Smooth muscle cell (in vitro differentiated cells): ENCODE data around the gene ACOXL. TPM values are rescaled to one million over a fixed set of nuclear protein-coding genes. Genes with fewer than 3 reads are reported as not detected.

Experiments
- DNase-seq: peaks from one replicate; lab custom pipeline; 2025; ENCODE audit not compliant: unreplicated experiment; lab: John Stamatoyannopoulos, UW
- H2AFZ ChIP-seq: fragments of 200-600 bp; sonication (generic); 2 replicates; pipeline ENCODE4 v1.6.0; 2016; ENCODE audit warnings: antibody characterized with exemption, low read depth, mild to moderate bottlenecking
- H3F3A ChIP-seq: fragments of 200-600 bp; sonication (generic); 2 replicates; pipeline ENCODE4 v1.6.0; 2017; ENCODE audit warnings: antibody characterized with exemption, low read depth
- H3K27ac ChIP-seq: fragments of 200-600 bp; sonication (generic); 2 replicates; pipeline ENCODE4 v1.5.1; 2016; ENCODE audit warnings: low read depth, mild to moderate bottlenecking
- H3K27me3 ChIP-seq: fragments of 200-600 bp; sonication (generic); 2 replicates; pipeline ENCODE4 v1.6.1; 2016; ENCODE audit warnings: low read depth, mild to moderate bottlenecking
- H3K36me3 ChIP-seq: fragments of 200-600 bp; sonication (generic); 2 replicates; pipeline ENCODE4 v1.5.1; 2016; ENCODE audit warnings: low read depth
- H3K4me1 ChIP-seq: fragments of 200-600 bp; sonication (generic); 2 replicates; pipeline ENCODE4 v1.5.1; 2016; ENCODE audit warnings: low read depth
- H3K4me2 ChIP-seq: fragments of 200-600 bp; sonication (generic); 2 replicates; pipeline ENCODE4 v1.6.0; 2016; ENCODE audit warnings: mild to moderate bottlenecking
- H3K4me3 ChIP-seq: fragments of 200-600 bp; sonication (generic); 2 replicates; pipeline ENCODE4 v1.5.1; 2016; ENCODE audit warnings: mild to moderate bottlenecking
- H3K79me2 ChIP-seq: fragments of 200-600 bp; sonication (generic); 2 replicates; pipeline ENCODE4 v1.6.0; 2016; ENCODE audit warnings: low read depth, mild to moderate bottlenecking
- H3K9ac ChIP-seq: fragments of 200-600 bp; sonication (generic); 2 replicates; pipeline ENCODE4 v1.6.0; 2016; ENCODE audit warnings: low read depth
- H3K9me3 ChIP-seq: fragments of 200-600 bp; sonication (generic); replicated peaks from 2 replicates; pipeline ENCODE4 v1.5.1; 2016; ENCODE audit warnings: low read depth
- H4K20me1 ChIP-seq: fragments of 200-600 bp; sonication (generic); 2 replicates; pipeline ENCODE4 v1.6.0; 2016; ENCODE audit warnings: low read depth
- WGBS: methylation state at CpG from one replicate; pipeline ENCODE4 v1.1.7; 2016; ENCODE audit warnings: low lambda C conversion rate; 5-methylcytosine and 5-hydroxymethylcytosine counted together
- polyA plus RNA-seq: library from polyadenylated mRNA; unstranded; fragments of >200 nt; fragmentation: Nextera tagmentation; extraction: Ambion mirVana; gene quantifications from 2 replicates; pipeline ENCODE4 v1.2.1, GENCODE V29; 2016
- total RNA-seq: library from RNA; depleted of rRNA; stranded (reverse); fragments of >200 nt; gene quantifications from 2 replicates; pipeline ENCODE4 v1.2.3, GENCODE V29; 2014
- TF ChIP-seq, protein P1 (sequence below): fragments of 200-600 bp; sonication (generic); IDR thresholded peaks from 2 replicates; pipeline ENCODE4 v1.5.1; 2017; ENCODE audit warnings: borderline replicate concordance, mild to moderate bottlenecking, antibody characterized with exemption; ENCODE audit not compliant: insufficient read depth, poor library complexity, severe bottlenecking

ACOXL gene
- total and polyA plus RNA-seq, 2 experiments from 2014 or later, result not detected

DNA sequence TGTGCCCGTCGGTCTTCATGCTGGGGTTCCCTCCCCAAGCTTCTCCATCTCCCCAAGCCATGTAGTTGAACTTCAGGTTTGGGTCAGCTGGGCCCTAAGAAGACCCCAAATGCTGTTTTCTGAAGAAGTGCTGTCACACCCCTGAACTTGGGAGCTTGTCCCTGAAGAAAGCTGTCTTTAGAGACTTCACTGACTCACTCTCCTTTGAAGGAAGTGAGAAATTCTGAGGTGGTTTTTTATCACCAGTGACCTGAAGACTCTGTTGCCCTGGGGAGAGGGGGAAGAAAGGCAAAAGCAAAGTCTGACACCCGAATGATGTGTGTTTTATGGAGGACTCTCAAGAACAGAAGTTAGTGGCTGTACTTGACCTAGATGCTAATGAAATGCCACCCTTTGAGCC, 304.8 kb downstream of the ACOXL start:
- Histone ChIP-seq H4K20me1 (no peaks in the 10 kb centered on the region), H3K4me1 (no peaks in the 10 kb centered on the region), H3K4me3 (no peak overlapping the region), H3F3A (no peaks in the 10 kb centered on the region), H3K9me3 (no peaks in the 10 kb centered on the region), H3K27me3 (peaks cover 19% of the 10 kb centered on the region), H3K4me2 (no peak overlapping the region), H3K9ac (no peak overlapping the region), H3K79me2 (no peaks in the 10 kb centered on the region), H3K36me3 (no peaks in the 10 kb centered on the region), H3K27ac (no peak overlapping the region), H2AFZ (no peak overlapping the region)
- WGBS, result 91% methylated on average over 3 of the region's 3 CpGs
- TF ChIP-seq, protein P1, sequence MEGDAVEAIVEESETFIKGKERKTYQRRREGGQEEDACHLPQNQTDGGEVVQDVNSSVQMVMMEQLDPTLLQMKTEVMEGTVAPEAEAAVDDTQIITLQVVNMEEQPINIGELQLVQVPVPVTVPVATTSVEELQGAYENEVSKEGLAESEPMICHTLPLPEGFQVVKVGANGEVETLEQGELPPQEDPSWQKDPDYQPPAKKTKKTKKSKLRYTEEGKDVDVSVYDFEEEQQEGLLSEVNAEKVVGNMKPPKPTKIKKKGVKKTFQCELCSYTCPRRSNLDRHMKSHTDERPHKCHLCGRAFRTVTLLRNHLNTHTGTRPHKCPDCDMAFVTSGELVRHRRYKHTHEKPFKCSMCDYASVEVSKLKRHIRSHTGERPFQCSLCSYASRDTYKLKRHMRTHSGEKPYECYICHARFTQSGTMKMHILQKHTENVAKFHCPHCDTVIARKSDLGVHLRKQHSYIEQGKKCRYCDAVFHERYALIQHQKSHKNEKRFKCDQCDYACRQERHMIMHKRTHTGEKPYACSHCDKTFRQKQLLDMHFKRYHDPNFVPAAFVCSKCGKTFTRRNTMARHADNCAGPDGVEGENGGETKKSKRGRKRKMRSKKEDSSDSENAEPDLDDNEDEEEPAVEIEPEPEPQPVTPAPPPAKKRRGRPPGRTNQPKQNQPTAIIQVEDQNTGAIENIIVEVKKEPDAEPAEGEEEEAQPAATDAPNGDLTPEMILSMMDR, result no peak
- DNase-seq, result no peak

DNA sequence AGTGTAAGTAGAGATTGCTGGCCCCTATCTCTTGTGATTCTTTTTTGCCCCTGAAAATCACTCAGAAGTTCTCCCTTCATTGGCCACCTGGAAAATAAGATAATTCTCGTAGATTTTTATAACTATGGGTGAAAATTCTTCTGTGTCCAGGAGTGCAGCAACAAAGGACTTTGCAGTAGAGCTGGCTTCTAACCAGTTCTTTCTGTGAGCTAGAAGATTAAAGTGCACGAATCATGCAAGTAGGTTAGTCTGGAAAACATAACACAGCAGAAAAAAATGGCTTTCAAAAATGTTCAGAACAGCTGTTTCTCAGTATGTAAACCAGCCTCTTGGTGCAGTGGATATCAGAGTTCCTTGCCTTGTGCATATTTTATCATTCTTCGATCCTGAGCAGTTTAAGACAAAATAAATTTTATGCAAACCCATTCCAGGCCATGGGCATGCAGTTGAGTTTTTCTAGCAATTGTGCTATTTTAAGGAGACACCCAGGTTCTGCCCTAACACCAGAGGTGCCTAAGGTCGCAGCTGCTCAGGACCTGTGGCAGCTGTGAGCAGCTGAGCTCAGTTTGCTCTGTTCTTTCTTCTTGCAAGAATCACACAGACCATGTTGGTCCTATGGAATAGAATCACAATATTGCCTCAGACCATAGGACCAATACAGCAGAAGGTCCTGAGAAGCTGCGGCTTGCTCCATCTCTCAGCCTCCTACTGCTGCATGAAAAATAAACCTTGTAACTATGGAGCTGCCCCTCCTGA, 307.4 kb downstream of the ACOXL start:
- Histone ChIP-seq H3K79me2 (no peaks in the 10 kb centered on the region), H3K9me3 (no peaks in the 10 kb centered on the region), H3K4me3 (no peak overlapping the region), H3K27me3 (peaks cover 32% of the 10 kb centered on the region), H4K20me1 (no peaks in the 10 kb centered on the region), H3F3A (no peaks in the 10 kb centered on the region), H3K4me1 (no peaks in the 10 kb centered on the region), H3K27ac (no peak overlapping the region), H3K9ac (no peak overlapping the region), H3K36me3 (no peaks in the 10 kb centered on the region), H2AFZ (no peak overlapping the region), H3K4me2 (no peak overlapping the region)
- 79% methylated on average over 5 of the region's 5 CpGs for WGBS
- DNase-seq, result no peak
- TF ChIP-seq, protein P1, result no peak

DNA sequence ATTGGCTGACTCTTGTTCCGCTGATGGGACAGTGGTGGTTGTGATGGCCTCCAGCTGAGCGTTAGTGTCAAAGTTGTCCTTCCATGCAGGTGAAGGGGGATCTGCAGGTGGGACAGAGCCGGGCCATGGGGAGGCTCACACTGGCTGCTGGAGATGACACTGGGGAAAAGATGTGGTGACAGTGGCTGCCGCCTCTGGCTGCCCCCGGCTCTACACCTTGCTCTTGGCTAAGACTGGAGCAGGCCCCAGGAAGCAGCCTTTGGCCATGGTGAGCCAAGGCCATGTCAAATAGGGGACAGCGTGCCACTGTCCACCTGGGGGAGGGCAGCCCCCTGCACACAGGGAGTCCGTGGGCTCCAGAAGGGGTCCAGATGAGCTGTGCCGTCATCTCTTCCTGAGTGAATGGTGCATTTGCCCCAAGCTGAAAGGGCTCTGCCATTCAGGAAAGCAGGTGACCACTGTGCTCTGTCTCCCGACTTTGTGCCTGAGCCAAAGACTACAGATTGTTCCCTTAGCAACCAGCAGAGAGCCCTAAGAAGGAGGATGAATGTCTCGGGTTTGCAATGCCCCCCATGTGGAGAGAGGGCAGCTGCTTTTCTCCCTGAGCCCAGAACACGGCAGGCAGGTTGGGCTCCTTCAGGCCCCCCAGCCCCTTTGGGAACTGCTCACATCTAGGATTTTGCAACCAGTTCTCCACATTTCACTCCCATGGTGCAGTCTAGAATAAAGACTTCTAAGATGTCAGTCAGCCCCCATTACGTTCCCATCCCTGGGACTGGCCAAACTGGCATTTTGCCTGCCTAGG, 309.2 kb downstream of the ACOXL start:
- Histone ChIP-seq H3K36me3 (no peaks in the 10 kb centered on the region), H3K4me2 (no peak overlapping the region), H3K4me1 (no peaks in the 10 kb centered on the region), H3K9me3 (no peaks in the 10 kb centered on the region), H3K79me2 (no peaks in the 10 kb centered on the region), H3K27me3 (peaks cover 32% of the 10 kb centered on the region), H3K4me3 (no peak overlapping the region), H3F3A (no peaks in the 10 kb centered on the region), H2AFZ (no peak overlapping the region), H3K9ac (no peak overlapping the region), H4K20me1 (no peaks in the 10 kb centered on the region), H3K27ac (no peak overlapping the region)
- 90% methylated on average over 12 of the region's 12 CpGs for WGBS
- TF ChIP-seq, protein P1, result no peak
- no peak for DNase-seq
